Psoas muscle (tissue), 8 donors: ENCODE data around the gene ADCY9. TPM values are rescaled to one million over a fixed set of nuclear protein-coding genes. Genes with fewer than 3 reads are reported as not detected.
"Not testable (repeated sequence)": the region's sequence is repeated elsewhere in the genome, so short reads cannot be mapped to it uniquely, and the experiment has no call there.

ENCODE experiments used
- ATAC-seq, 4 donors: fragments of 200-7000 bp; cut with Tn5 transposase; one replicate each; pipeline ENCODE4 v1.9.1; 2020; ENCODE audit warnings: moderate library complexity in 3 of 4, mild to moderate bottlenecking in 2 of 4
- DNase-seq, 2 donors: peaks; one replicate each; pipeline ENCODE4 v3.0.0-alpha.2; 2020
- H3K27ac ChIP-seq: fragments of 200-600 bp; one replicate; pipeline ENCODE4 v1.8.0; 2022
- H3K27me3 ChIP-seq, 3 donors: fragments of 200-600 bp in 1 of 3; one replicate each; pipeline versions ENCODE4 v1.6.1 to v1.8.0; 2013 to 2022; ENCODE audit warnings: low read length in 2 of 3, mild to moderate bottlenecking in 2 of 3, moderate library complexity in 1 of 3; ENCODE audit not compliant: insufficient read depth in 3 of 3
- H3K36me3 ChIP-seq, 2 donors: fragments of 200-600 bp in 1 of 2; one replicate each; pipeline versions ENCODE4 v1.6.1 to v1.8.0; 2013 to 2022; ENCODE audit warnings: low read depth in 1 of 2, mild to moderate bottlenecking in 1 of 2, moderate library complexity in 1 of 2; ENCODE audit not compliant: insufficient read depth in 1 of 2
- H3K4me1 ChIP-seq: fragments of 200-600 bp; one replicate; pipeline ENCODE4 v1.8.0; 2022
- H3K4me3 ChIP-seq: fragments of 200-600 bp; one replicate; pipeline ENCODE4 v1.8.0; 2022; ENCODE audit warnings: mild to moderate bottlenecking
- H3K9me3 ChIP-seq: fragments of 200-600 bp; one replicate; pipeline ENCODE4 v1.8.0; 2022
- CTCF ChIP-seq: fragments of 200-600 bp; IDR thresholded peaks from one replicate; pipeline ENCODE4 v1.8.0; 2022; ENCODE audit warnings: antibody characterized with exemption
- WGBS, 3 donors: extraction: QIAGEN DNeasy Blood & Tissue Kit; methylation state at CpG; one replicate each; pipeline versions ENCODE4 v1.1.6 to v1.1.7; 2013; 5-methylcytosine and 5-hydroxymethylcytosine counted together
- intact Hi-C, 2 donors: fragments of 100-400 bp; cut with DNase I; formaldehyde crosslinking; loops; one replicate each; pipeline versions ENCODE4 v1.11.0 to v1.14.2; 2022
- polyA plus RNA-seq, 3 donors: library from polyadenylated mRNA; stranded (reverse); fragments of 200-250 nt; gene quantifications; one replicate each; pipeline ENCODE4 v1.2.3, GENCODE V29; 2013
- total RNA-seq, 4 donors: library from RNA; stranded (reverse); fragmentation: NEBNext Ultra II Directional in 2 of 4; extraction: Animal tissue kit (Norgen Biotek cat#: 25700) in 2 of 4; gene quantifications; one replicate each; pipeline versions ENCODE4 v1.2.1 to v1.2.4, GENCODE V29; 2021 to 2023
- donor health status: healthy with polysubstance abuse.
- donor health status: DM: no; HTN: no; CAD: no; lungs with moderate emphysema.
- donor health status: Bipolar disorder and iron deficiency.
- donor health status: healthy.
- donor health status: DM: yes; HTN: yes; CAD: no.
- donor health status: DM: no; HTN: no; CAD: no.
- donor health status: DM: no; HTN: no; CAD: no.
- donor health status: DM: yes; HTN: yes; CAD: no.

ADCY9 gene
- total and polyA plus RNA-seq, 7 donors, result 9.0 to 134 (median 44.9) TPM

- Histone ChIP-seq H3K27ac (no peak overlapping the region), H3K9me3 (no peaks in the 10 kb centered on the region), H3K4me1 (peaks cover 29% of the 10 kb centered on the region), H3K4me3 (no peak overlapping the region), H3K36me3 (no peaks in the 10 kb centered on the region), H3K27me3 (no peaks in the 10 kb centered on the region)
- WGBS, 3 donors, result 51 to 72% (median 52%) methylated on average over 13 of the region's 13 CpGs
- no peak for DNase-seq
- no peak for TF ChIP-seq CTCF
- intact Hi-C loops, result no loop called here
- ATAC-seq, result no peak
These were observed 34.7 kb downstream of the ADCY9 start for GRCh38 chr16:4081521-4082021.

GRCh38 chr16:4081047-4081446, 35.2 kb downstream of the ADCY9 start:
- no peaks in the 10 kb centered on the region for H3K9me3 ChIP-seq
- no peaks in the 10 kb centered on the region for H3K36me3 ChIP-seq
- peaks cover 24% of the 10 kb centered on the region for H3K4me1 ChIP-seq
- H3K4me3 ChIP-seq, result no peak overlapping the region
- peak overlapping the region; percentile 8 for H3K27ac ChIP-seq
- no peak for TF ChIP-seq CTCF
- intact Hi-C loops, result no loop called here
- H3K27me3 ChIP-seq, result no peaks in the 10 kb centered on the region
- no peak for DNase-seq
- 29 to 59% (median 34%) methylated on average over 10 of the region's 10 CpGs for WGBS, 3 donors
- peak; percentile 28 to 46 (median 42) for ATAC-seq

GRCh38 chr16:4077174-4077649, 39.0 kb downstream of the ADCY9 start:
- Histone ChIP-seq H3K4me1 (peaks cover 26% of the 10 kb centered on the region), H3K36me3 (no peaks in the 10 kb centered on the region), H3K27me3 (no peaks in the 10 kb centered on the region), H3K9me3 (no peaks in the 10 kb centered on the region), H3K27ac (peak overlapping the region; percentile 64), H3K4me3 (no peak overlapping the region)
- intact Hi-C loops, result no loop called here
- peak in 2 of 4 donors; percentile 19 to 54 for ATAC-seq
- TF ChIP-seq CTCF, result no peak
- 43 to 54% (median 50%) methylated on average over 6 of the region's 6 CpGs for WGBS, 3 donors
- no peak for DNase-seq

GRCh38 chr16:4075534-4075933, 40.7 kb downstream of the ADCY9 start:
- no peak for DNase-seq
- no peak overlapping the region for H3K27ac ChIP-seq
- no peak for TF ChIP-seq CTCF
- H3K36me3 ChIP-seq, result no peaks in the 10 kb centered on the region
- H3K4me1 ChIP-seq, result peaks cover 11% of the 10 kb centered on the region
- 93 to 95% (median 93%) methylated on average over 7 of the region's 7 CpGs for WGBS, 3 donors
- no peak for ATAC-seq
- H3K4me3 ChIP-seq, result no peak overlapping the region
- no peaks in the 10 kb centered on the region for H3K9me3 ChIP-seq
- intact Hi-C loops, result no loop called here
- no peaks in the 10 kb centered on the region for H3K27me3 ChIP-seq

GRCh38 chr16:4073150-4073549, 43.1 kb downstream of the ADCY9 start:
- 81 to 95% (median 89%) methylated on average over 9 of the region's 9 CpGs for WGBS, 3 donors
- H3K27me3 ChIP-seq, DNase-seq, H3K27ac ChIP-seq, H3K9me3 ChIP-seq, H3K36me3 ChIP-seq, intact Hi-C loops, ATAC-seq, H3K4me3 ChIP-seq: not testable (repeated sequence)
- H3K4me1 ChIP-seq, result peaks cover 13% of the 10 kb centered on the region
